NCI-H1694 treated with DMSO at 0.1 percent for 48 hours (cell line): ENCODE results near the gene POLA1.
A peak's percentile ranks its signal among the peaks of the same experiment; 100 is the strongest.

Source experiments
- DNase-seq: peaks from one replicate; lab custom pipeline; 2025; lab: John Stamatoyannopoulos, UW

The POLA1 gene

DNA sequence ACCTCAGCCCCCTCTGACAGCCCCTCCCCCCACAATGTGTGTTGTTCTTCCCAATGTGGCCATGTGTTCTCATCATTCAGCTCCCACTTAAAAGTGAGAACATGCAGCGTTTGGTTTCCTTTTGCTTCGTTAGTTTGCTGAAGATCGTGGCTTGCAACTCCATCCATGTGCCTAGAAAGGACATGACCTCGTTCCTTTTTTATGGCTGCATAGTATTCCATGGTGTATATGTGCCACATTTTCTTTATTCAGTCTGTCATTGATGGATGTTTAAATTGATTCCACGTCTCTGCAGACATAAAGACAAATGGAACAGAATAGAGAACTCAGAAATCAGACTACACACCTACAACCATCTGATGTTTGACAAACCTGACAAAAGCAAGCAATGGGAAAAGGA lies 276.1 kb downstream of the POLA1 start:
- no peak for DNase-seq

DNA sequence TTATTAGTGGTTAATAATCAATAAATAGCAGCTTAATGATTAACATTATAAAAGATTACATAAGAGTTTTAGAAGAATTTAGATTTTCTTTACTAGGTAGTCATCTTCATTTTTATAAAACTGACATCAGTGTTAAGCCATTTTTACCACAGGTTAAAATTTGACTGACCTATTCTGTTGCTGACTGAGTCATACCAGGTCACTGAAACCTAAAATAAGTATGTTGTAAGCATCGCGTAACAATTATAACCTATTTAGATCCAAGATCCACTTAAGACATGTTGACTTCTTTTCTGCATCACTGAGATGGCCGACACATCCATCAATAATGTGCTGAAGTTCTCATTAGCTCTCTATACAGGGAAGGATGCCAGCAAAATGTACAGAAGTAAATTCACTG lies 285.4 kb downstream of the POLA1 start:
- DNase-seq, result no peak

DNA sequence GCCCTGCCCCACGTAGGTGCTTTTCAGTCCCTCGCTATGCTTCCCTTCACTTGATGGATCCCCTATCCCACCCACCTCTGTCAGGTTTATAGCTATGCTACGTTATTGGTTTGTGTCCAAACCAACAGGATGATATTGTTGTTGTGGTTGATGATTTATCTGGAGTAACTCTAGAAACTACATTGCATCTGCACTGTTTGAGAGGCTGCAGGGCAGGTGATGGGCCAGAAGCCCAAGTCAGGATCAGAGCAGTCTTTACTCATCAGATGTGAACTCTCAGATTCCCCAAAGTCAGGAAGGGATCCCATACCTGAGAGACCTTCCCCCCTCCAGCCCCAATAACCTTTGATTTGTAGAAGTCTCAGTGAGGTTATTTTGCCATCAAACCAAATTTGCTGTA lies 287.3 kb downstream of the POLA1 start:
- DNase-seq, result no peak

DNA sequence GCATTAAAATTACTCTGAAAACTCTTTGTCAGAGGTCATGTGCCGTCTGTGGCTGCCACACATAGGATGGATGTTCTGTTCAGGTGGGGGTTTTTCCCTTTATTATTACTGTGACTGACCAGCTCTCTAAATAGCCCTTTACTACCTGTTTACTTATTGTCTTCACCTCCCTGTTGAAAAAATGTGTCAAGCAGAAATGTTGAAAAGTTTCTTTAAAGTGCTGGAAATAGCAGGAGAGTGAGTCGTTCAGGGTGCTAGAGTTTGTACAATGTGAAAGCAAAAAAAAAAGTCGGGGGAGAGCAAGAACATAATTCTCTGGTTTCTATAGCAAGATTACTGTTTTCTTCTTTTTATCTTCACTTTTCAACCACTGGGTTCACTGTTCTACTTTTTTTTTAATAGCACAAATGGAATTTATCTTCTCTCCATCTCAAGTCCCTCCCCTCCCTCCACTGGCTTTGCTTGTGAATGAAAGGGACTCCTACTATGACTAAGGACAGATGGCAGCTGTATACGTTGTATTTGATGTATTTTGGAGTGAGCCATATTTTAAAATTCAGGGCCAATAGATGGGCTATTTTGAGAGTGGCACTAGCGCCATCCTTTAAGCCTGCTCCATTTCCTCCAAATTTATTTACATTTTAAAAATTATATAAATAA lies 288.7 kb downstream of the POLA1 start:
- no peak for DNase-seq

DNA sequence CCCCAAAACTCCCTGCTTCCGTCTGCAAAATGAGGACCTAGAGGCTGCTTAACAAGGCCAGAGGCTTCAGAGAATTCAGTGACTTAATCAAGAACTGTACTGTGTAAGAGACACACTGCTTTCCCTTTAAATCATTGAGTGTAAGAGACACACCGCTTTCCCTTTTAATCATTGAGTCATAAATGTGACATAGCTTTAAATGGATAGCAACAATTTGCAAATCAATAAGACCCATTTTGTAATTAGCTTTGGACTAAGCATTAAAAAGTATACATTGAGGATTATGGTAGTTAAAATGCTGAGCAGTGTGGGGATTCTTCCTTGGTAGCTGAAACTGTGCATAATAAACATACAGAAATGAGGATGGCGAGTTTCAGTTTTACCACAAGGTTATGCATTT lies 290.2 kb downstream of the POLA1 start:
- DNase-seq, result no peak

DNA sequence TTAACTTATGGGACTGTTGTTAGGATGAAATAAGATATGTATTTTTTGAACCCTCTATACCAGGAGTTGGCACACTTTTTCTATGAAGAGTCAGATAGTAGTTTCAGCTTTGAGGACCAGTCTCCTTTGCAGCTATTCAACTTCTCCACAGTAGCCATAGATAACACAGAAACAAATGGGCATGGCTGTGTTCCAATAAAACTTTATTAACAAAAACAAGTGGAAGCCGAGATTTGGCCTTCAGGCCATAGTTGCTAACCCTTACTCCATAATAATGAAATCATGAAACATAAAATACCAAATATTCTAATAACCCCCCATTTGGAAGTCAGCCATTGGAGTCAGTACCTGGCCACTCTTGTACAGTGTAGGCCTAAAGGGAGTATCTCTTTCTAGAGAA lies 291.4 kb downstream of the POLA1 start:
- no peak for DNase-seq

DNA sequence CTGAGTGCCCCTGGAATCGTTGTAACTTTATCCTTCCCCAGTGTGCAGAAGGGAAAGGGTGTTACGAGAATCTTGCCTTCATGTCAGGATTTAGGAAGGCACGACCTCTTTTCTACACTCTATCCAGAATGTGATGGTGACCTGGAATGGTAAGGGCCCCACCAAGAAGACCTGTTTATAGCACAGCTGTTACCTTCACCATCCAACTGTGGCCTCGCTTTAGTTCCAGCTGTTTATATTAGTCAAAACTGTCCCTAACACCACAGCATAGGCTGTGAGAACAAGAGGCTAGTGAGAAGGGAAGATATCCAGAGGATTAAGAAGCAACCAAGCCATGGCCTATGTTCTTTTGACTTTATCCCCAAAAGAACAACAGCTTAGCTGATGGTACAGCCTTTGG lies 294.0 kb downstream of the POLA1 start:
- no peak for DNase-seq

DNA sequence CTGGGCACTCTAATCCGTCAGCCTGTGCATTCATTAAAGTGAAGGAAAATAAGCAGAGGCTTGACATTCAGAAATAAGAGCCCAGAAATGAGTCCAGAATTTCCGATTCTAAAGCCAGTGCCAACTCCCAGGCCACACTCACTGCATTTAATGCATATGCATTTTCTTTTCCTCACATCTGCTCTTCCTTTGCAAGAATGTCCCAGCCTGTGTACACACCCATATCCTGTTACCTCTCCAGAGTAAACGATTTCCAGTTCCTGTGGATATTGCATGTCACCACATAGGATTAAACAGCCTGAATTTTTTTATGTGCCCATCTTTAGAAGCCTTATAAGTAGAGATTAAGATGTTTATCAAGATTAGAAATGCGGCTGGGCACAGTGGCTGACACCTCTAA lies 294.6 kb downstream of the POLA1 start:
- DNase-seq, result no peak

DNA sequence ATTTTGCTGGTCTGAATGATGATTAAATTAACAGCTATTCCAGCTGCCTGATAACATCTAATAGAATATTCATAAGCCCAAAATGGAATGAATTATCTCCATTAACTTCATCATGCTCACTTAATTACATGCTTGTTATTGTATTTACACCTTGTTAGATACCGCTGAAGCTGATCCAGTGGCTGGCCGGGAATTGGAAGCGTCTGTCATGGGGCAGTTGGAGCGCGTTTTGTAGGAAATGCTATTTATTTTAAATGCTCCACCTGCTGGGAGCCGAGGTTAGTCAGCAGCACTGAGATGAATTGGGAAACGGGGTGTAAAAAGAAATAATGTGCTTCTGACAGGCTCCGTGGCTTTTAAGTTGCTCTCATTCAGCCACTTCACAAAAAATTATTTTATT lies 296.8 kb downstream of the POLA1 start:
- peak; percentile 27 for DNase-seq

DNA sequence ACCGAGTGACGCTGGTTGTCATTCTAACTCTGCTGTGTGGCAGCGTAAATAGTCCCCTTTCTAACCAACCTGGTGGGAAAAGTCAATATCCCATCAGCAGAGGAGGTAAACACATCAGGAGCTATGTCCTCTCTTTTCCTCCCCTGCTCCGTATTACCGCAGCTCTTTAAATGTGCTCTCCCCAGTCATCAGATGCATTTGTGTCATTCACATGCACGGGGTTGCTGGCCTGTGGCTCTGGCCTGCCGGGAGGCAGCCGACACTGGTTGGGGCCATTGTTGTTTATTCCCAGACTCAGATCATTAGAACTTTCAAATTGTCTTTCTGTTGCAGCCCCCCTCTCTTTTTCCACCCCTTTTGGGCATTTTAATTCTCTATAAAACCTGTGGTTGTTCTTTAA lies 300.2 kb downstream of the POLA1 start:
- DNase-seq, result no peak

DNA sequence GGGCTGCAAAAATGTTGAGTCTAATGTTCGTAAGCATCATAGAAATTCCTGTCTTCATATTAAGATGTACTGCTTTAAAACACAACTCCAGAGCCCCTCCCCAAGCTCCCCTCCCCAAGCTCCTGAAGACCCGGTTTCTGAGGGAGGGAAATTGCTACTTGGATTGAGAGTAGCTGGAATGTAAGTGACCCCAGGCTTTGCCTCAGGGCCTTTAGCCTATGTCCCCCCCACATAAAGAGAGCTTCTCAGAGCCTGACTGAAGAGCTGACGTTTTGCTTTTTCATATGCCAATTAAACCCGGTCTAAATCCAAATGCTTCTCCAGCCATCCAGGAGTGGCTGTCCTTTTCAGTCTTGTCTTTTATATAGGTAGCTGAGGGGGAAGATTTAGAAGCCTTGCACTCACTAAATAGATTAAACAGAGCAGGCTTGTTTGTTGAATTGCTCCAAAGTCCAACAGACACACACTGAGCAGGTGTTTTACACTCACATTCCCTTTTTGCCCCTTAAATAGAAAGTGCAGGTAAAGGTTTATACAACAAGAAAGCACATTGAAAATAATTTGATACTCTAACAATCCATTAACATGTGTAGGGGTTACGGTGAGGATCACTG lies 302.5 kb downstream of the POLA1 start:
- DNase-seq, result no peak

DNA sequence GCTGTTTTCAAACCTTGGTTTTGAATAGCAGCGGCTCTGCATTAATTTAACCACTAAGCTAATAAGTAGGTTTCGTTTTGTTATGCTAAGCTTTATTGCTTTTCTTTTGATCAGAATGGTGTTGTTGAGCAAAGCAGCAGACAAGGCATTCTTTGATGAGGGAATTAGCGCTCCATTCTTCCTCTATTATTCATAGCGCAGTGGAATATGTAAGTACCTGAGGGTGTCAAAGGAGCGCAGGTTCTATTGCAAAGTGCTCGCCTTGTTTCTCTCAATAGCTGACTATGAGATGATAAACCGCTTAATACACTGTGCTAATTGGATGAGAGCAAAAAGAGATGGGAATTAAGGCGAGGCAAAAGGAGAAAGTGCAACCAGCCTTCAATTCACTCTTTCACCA lies 305.8 kb downstream of the POLA1 start:
- no peak for DNase-seq

DNA sequence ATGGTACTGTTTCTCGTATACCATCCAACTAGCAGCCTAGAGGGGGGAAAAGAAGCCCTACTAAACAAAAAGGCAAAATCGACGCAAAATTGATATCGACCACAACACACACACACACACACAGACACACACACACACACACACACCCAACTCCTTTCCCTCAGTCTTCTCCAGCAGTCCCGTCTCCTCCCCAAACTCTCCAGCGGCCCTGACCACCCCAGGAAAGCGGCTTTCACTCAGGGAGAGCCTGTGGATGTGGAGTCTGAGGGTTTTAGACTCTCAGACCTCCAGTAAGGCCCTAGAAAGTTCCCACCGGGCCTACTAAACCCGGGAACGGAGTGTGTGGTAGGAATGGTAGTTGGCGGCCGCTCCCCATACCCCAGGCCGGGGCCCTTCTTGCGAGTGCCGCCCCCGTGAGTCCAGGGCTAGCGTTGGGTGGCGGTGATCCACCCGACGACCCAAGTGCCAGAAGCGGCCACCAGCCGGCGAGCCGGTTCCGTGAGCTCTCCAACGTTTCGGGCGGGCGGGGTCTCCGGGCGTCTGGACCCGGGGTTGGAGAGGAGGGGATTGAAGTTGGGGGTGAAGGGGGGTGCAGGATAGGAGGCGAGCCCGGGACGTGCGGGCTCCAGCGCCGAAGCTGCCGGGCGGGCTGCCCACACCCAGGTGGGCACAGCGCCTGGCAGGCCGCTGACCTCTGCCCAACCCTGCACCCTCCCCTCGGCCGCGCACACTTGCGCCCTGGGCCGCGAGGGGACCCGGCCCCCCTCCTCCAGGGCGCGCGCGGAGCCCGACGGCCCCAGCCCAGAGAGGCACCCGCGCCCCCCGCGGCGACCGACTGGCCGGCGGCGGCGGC lies 308.3 kb downstream of the POLA1 start:
- no peak for DNase-seq

DNA sequence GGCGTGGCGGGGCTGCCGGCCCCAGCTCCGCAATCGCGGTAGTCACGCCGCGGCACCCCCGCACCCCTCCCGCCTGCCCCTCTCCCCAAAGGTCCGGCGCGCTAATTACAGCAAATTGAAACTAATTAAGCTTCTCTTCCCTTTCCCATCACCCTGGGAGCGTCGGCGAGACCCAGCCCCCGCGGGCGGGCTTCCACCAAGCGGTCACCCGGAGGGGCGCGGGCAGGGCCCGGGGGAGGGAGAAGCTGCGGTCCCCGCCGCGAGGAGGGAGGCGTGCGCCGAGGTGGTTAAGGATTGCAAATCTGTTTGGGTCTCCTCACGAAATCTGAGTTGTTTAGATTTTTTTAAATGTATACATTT lies 308.9 kb downstream of the POLA1 start:
- DNase-seq, result no peak

DNA sequence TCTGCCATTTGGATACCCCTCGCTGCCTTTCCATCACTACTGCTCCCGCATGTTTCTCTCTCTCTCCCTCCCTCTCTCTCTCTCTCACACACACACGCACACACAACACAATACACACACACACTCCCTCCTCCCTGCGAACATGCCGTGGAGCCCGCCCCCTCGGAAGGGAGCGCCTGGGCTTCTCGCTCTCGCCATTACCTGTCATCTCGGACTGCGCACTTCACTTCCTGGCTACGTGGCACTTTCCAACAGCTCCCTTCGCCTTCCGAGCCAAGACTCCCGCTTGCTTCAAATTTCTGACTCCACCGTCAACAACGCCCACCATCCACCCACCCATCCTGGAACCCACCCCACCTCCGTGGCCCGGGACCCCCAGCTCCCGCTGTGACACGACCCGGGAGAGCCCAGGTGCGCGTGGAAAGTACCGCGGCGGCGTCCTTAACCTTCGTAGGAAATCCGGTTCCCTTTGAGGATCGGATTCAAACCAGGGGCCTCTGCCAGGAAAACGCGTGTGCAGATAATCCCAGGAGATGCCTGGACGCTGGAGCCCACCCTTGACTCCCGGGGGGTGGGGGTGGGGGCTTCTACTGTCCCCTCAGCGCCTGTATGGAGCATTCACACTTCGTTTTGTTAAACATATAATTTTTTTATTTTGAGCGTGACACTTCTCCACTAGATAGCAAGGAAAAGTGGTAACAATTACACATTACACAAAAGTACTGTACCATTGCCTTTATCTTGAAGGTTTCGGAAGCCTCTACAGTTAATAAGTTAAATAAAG lies 309.5 kb downstream of the POLA1 start:
- DNase-seq, result no peak

DNA sequence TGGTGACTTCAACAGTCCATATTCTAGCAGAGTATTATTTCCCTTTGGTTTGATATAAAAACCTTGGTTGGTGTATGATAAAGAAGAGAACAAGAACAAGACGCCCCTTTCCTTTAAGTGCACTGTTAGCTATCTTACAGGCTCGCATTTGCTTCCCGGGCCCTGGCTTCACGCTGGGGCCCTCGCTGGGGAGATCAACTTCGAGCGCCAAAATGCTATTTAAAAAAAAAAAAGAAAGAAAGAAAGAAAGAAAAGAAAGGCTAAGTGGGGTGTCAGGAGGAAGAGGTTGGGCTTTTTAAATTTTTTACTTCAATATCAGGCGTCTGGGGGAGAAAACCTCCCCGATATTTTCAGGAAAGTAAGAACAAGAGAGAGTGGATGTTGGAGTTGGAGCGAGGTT lies 310.3 kb downstream of the POLA1 start:
- DNase-seq, result no peak

DNA sequence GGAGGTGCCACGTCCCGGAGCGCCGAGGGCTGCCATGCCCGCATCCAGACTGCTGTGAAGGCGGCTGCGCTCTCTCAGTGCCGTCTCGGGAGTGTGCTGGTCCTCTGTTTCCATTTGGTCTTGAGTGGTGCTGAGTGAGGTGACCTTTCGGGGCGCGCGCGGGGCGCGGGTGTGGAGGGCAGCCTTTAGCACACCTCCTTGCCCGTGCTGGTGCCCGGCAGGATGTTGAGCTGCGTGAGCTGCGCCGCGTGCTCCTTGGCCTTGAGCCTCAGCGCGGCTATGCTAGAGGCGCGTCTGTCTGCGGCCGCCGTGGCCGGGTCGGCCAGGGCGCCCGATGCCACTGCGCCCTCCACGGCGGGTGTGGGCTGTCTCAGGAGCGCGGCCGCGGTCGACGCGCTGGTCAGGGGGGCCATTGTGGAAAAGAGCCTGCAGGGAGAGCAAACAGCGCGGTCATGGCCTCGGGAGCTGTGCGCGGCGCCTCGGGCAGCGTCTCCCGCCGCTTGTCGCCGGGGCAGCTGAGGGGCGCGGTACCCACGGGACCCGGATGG lies 310.8 kb downstream of the POLA1 start:
- no peak for DNase-seq

DNA sequence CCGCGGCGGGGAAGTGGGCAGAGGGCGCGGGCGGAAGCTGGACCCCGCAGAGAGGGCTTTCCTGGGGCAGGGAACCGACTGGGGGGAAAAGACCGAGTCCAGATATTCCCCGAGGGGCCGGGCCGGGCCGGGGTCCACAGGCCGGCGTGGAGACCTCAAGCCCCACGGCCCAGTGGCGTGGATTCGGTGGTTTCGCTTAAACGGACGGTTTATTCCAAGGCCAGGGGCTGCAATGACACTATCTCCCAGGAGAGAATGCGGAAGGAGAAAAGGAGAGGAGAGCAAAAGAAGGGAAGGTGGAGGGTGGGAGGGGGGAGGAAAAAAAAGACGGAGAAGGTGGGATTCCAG lies 311.3 kb downstream of the POLA1 start:
- no peak for DNase-seq

DNA sequence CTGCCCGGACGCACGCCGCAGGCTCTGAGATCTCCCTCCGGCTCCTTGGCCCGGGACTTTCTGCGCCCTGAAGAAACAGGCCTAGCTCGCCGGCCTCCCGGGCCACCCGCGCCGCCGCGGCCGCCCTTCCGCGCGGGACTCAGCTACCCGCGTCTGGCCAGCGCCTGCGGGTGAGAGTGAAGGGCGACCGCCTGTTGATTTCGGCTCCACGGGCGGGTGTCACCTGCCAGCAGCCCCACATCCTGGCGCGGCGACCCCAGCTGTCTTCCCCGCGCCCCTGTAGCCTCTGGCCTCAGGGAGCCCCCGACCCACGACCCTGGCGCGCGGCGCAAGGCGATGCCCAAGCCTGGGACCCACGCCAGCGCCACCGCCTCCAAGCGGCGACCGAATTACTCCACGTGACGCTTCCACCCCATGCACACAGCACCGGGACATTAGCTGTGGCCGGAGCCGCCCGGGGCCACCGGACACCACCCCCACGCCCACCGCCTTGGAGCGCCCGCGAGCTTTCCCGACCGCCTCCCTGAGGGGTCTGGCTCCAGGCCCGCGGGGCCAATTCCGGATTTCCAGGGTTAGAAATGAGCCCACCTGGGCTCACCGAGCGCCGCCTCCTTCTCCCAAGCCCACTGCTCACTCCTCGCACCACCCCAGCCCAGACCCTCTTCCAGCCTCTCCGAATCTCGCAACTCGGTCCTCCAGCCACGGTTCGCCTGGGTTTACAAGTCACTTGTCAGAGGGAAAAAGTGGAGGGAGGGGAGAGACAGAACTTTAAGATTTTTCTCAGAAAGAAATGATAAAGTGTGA lies 311.9 kb downstream of the POLA1 start:
- no peak for DNase-seq

DNA sequence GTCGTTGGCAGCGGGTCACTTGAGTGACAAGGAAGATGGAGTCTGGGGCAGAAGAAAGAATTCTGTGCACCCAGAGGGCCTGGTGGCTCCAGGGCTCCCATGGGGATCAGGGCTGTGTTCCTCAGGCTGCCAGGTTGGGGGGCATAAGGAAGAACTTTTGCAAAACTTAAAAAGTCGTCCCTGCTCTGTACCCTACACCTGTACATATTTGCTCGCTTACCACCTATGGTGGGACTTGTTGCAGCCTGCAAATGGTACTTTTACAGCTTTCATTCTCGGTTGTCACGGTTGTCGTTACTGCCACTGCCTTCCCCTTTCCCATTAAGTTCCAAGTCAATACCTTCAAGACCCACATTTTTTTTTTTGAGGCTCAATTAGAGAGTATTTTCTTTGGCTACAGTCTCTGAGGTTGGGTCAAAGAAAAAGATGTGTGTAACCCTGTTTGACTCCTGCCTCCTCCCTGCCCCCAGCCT lies 312.9 kb downstream of the POLA1 start:
- DNase-seq, result no peak
